HepG2 (cell line): ENCODE results near the gene SLC35F6. TPM values are rescaled to one million over a fixed set of nuclear protein-coding genes. Genes with fewer than 3 reads are reported as not detected.
A peak's percentile ranks its signal among the peaks of the same experiment; 100 is the strongest.

Experiments
- ELF1 ChIP-seq: sonication (generic); formaldehyde crosslinking; IDR thresholded peaks from 2 replicates; pipeline ENCODE4 v1.4.0; 2020; ENCODE audit warnings: missing genetic modification reagents
- FOXO1 ChIP-seq: sonication (generic); formaldehyde crosslinking; IDR thresholded peaks from 2 replicates; pipeline ENCODE4 v1.4.0; 2020; ENCODE audit warnings: missing genetic modification reagents
- GABPB1 ChIP-seq: IDR thresholded peaks from 2 replicates; pipeline ENCODE4 v1.6.1; 2016; ENCODE audit warnings: mild to moderate bottlenecking, missing genetic modification reagents, moderate library complexity, missing compliant biosample characterization
- MXD1 ChIP-seq: sonication (generic); formaldehyde crosslinking; IDR thresholded peaks from 2 replicates; pipeline ENCODE4 v1.4.0; 2020; ENCODE audit warnings: mild to moderate bottlenecking, missing genetic modification reagents
- NONO ChIP-seq, 2 experiments: fragments of 450-650 bp in 1 of 2; sonication (generic) in 1 of 2; formaldehyde crosslinking in 1 of 2; IDR thresholded peaks in 1 of 2; conservative IDR thresholded peaks in 1 of 2; 2 replicates each; pipeline versions ENCODE4 v1.6.1 to v1.8.0; 2017 to 2022; ENCODE audit warnings: mild to moderate bottlenecking in 1 of 2, missing genetic modification reagents in 1 of 2, moderate library complexity in 1 of 2
- RXRB ChIP-seq: IDR thresholded peaks from 2 replicates; pipeline ENCODE4 v1.6.1; 2016; ENCODE audit warnings: borderline replicate concordance, missing genetic modification reagents, missing compliant biosample characterization
- SAP130 ChIP-seq: IDR thresholded peaks from 2 replicates; pipeline ENCODE4 v1.6.1; 2016; ENCODE audit warnings: low read depth
- ZBTB25 ChIP-seq: IDR thresholded peaks from 2 replicates; pipeline ENCODE4 v1.6.1; 2018; ENCODE audit warnings: missing genetic modification reagents
- ZNF142 ChIP-seq: sonication (generic); formaldehyde crosslinking; IDR thresholded peaks from 2 replicates; pipeline ENCODE4 v1.4.0; 2020; ENCODE audit warnings: missing genetic modification reagents
- ZNF891 ChIP-seq: sonication (generic); formaldehyde crosslinking; IDR thresholded peaks from 2 replicates; pipeline ENCODE4 v1.5.0; 2020; ENCODE audit warnings: mild to moderate bottlenecking, missing genetic modification reagents
- polyA plus RNA-seq, 8 experiments: library from polyadenylated mRNA; depleted of rRNA in 3 of 8; stranded (reverse) in 7 of 8; unstranded in 1 of 8; fragments of >200 nt; fragmentation: Illumina TruSeq in 4 of 8; extraction: Trizol in 4 of 8; gene quantifications; 2 replicates each; pipeline versions ENCODE4 v1.2.1 to v1.2.3, GENCODE V29; 2011 to 2016; ENCODE audit warnings: low read depth in 4 of 8, missing spikeins in 1 of 8, mixed read lengths in 1 of 8; ENCODE audit not compliant: insufficient read depth in 1 of 8
- total RNA-seq, 5 experiments: library from RNA; depleted of rRNA; stranded (reverse); fragments of >200 nt; fragmentation: Illumina TruSeq; extraction: Trizol; gene quantifications; 2 replicates each; pipeline ENCODE4 v1.2.3, GENCODE V29; 2016; ENCODE audit warnings: low read depth in 1 of 5
- TF ChIP-seq, protein P1 (sequence below): sonication (generic); formaldehyde crosslinking; IDR thresholded peaks from 2 replicates; pipeline ENCODE4 v1.5.1; 2020; ENCODE audit warnings: mild to moderate bottlenecking, missing genetic modification reagents
- TF ChIP-seq, protein P2 (sequence below): sonication (generic); formaldehyde crosslinking; IDR thresholded peaks from 2 replicates; pipeline ENCODE4 v1.4.0; 2020; ENCODE audit warnings: low read depth, mild to moderate bottlenecking, missing genetic modification reagents
- TF ChIP-seq, protein P3 (sequence below): IDR thresholded peaks from 2 replicates; pipeline ENCODE4 v1.6.1; 2016; ENCODE audit warnings: mild to moderate bottlenecking

SLC35F6 gene
- total and polyA plus RNA-seq, 2 of the 13 experiments (the other 11 are each of a cell fraction or from before 2014, with no cell fraction given) = 15.2 to 21.2 TPM

- TF ChIP-seq ZNF142 (CRISPR knock-in tag) (no peak), ELF1 (CRISPR knock-in tag) (no peak), FOXO1 (CRISPR knock-in tag) (no peak; the same call in 1 of the 2 replicates), SAP130 (CRISPR knock-in tag) (peak; percentile 64), NONO (IDR thresholded peaks at IDR 0.05) (no peak), NONO (CRISPR knock-in tag; conservative IDR thresholded peaks at IDR 0.05) (0 out of 2 replicates have a peak, but pooled peaks have one; percentile 56), GABPB1 (no peak; the same call in 1 of the 2 replicates), ZBTB25 (CRISPR knock-in tag) (no peak), ZNF891 (CRISPR knock-in tag) (no peak), MXD1 (no peak), RXRB (CRISPR knock-in tag) (peak; percentile 98)
- TF ChIP-seq, protein P1, sequence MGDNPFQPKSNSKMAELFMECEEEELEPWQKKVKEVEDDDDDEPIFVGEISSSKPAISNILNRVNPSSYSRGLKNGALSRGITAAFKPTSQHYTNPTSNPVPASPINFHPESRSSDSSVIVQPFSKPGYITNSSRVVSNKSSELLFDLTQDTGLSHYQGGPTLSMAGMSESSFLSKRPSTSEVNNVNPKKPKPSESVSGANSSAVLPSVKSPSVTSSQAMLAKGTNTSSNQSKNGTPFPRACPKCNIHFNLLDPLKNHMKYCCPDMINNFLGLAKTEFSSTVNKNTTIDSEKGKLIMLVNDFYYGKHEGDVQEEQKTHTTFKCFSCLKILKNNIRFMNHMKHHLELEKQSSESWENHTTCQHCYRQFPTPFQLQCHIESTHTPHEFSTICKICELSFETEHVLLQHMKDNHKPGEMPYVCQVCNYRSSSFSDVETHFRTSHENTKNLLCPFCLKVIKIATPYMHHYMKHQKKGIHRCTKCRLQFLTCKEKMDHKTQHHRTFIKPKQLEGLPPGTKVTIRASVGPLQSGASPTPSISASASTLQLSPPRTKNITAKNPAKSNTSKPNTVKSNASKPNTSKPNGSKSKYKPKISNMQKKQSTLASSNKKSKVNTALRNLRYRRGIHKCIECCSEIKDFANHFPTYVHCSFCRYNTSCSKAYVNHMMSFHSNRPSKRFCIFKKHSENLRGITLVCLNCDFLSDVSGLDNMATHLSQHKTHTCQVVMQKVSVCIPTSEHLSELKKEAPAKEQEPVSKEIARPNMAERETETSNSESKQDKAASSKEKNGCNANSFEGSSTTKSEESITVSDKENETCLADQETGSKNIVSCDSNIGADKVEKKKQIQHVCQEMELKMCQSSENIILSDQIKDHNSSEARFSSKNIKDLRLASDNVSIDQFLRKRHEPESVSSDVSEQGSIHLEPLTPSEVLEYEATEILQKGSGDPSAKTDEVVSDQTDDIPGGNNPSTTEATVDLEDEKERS = 0 out of 2 replicates have a peak, but pooled peaks have one; percentile 38
- TF ChIP-seq, protein P2, sequence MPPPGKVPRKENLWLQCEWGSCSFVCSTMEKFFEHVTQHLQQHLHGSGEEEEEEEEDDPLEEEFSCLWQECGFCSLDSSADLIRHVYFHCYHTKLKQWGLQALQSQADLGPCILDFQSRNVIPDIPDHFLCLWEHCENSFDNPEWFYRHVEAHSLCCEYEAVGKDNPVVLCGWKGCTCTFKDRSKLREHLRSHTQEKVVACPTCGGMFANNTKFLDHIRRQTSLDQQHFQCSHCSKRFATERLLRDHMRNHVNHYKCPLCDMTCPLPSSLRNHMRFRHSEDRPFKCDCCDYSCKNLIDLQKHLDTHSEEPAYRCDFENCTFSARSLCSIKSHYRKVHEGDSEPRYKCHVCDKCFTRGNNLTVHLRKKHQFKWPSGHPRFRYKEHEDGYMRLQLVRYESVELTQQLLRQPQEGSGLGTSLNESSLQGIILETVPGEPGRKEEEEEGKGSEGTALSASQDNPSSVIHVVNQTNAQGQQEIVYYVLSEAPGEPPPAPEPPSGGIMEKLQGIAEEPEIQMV = no peak
- TF ChIP-seq, protein P3, sequence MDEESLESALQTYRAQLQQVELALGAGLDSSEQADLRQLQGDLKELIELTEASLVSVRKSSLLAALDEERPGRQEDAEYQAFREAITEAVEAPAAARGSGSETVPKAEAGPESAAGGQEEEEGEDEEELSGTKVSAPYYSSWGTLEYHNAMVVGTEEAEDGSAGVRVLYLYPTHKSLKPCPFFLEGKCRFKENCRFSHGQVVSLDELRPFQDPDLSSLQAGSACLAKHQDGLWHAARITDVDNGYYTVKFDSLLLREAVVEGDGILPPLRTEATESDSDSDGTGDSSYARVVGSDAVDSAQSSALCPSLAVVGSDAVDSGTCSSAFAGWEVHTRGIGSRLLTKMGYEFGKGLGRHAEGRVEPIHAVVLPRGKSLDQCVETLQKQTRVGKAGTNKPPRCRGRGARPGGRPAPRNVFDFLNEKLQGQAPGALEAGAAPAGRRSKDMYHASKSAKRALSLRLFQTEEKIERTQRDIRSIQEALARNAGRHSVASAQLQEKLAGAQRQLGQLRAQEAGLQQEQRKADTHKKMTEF (CRISPR knock-in tag) = peak; percentile 36; the same call in 1 of the 2 replicates
Measured at GRCh38 chr2:26735883-26736588, 28.0 kb upstream of the SLC35F6 start (continued).
